ENCODE measurements around the gene OR9Q1.

DNA sequence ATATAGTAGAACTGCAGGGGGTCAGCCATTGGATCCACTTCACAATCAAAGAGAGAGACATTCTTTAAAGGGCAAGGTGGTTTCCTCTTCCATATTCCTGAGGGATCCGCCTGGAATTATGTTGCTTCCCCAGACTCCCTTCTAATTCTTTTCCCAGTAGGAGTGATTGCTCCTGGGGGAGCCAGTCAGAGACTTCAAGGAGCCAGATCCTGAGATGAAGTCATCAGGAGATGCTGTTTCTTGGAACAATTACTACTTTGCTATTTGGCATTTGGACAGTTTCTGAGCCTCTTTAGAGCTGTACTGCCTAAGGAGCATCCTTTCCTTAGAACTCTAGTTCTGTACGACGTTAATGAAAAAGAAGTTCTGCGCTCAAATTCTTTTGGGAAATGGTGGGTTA, 163.3 kb downstream of the OR9Q1 start:
- TF ChIP-seq, protein P1, sequence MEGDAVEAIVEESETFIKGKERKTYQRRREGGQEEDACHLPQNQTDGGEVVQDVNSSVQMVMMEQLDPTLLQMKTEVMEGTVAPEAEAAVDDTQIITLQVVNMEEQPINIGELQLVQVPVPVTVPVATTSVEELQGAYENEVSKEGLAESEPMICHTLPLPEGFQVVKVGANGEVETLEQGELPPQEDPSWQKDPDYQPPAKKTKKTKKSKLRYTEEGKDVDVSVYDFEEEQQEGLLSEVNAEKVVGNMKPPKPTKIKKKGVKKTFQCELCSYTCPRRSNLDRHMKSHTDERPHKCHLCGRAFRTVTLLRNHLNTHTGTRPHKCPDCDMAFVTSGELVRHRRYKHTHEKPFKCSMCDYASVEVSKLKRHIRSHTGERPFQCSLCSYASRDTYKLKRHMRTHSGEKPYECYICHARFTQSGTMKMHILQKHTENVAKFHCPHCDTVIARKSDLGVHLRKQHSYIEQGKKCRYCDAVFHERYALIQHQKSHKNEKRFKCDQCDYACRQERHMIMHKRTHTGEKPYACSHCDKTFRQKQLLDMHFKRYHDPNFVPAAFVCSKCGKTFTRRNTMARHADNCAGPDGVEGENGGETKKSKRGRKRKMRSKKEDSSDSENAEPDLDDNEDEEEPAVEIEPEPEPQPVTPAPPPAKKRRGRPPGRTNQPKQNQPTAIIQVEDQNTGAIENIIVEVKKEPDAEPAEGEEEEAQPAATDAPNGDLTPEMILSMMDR (IDR thresholded peaks at IDR 0.05) = no peak
- no peak for TF ChIP-seq MAX (IDR thresholded peaks at IDR 0.05)
- TF ChIP-seq MYC (IDR thresholded peaks at IDR 0.05; ENCODE audit: borderline replicate concordance, low read length) = no peak
